Smooth muscle cell (in vitro differentiated cells): ENCODE data around the gene GAST. TPM values are rescaled to one million over a fixed set of nuclear protein-coding genes. Genes with fewer than 3 reads are reported as not detected.
A peak's percentile ranks its signal among the peaks of the same experiment; 100 is the strongest.

ENCODE experiments used
- DNase-seq: peaks from one replicate; lab custom pipeline; 2025; ENCODE audit not compliant: unreplicated experiment; lab: John Stamatoyannopoulos, UW
- H2AFZ ChIP-seq: fragments of 200-600 bp; sonication (generic); 2 replicates; pipeline ENCODE4 v1.6.0; 2016; ENCODE audit warnings: antibody characterized with exemption, low read depth, mild to moderate bottlenecking
- H3F3A ChIP-seq: fragments of 200-600 bp; sonication (generic); 2 replicates; pipeline ENCODE4 v1.6.0; 2017; ENCODE audit warnings: antibody characterized with exemption, low read depth
- H3K27ac ChIP-seq: fragments of 200-600 bp; sonication (generic); 2 replicates; pipeline ENCODE4 v1.5.1; 2016; ENCODE audit warnings: low read depth, mild to moderate bottlenecking
- H3K27me3 ChIP-seq: fragments of 200-600 bp; sonication (generic); 2 replicates; pipeline ENCODE4 v1.6.1; 2016; ENCODE audit warnings: low read depth, mild to moderate bottlenecking
- H3K36me3 ChIP-seq: fragments of 200-600 bp; sonication (generic); 2 replicates; pipeline ENCODE4 v1.5.1; 2016; ENCODE audit warnings: low read depth
- H3K4me1 ChIP-seq: fragments of 200-600 bp; sonication (generic); 2 replicates; pipeline ENCODE4 v1.5.1; 2016; ENCODE audit warnings: low read depth
- H3K4me2 ChIP-seq: fragments of 200-600 bp; sonication (generic); 2 replicates; pipeline ENCODE4 v1.6.0; 2016; ENCODE audit warnings: mild to moderate bottlenecking
- H3K4me3 ChIP-seq: fragments of 200-600 bp; sonication (generic); 2 replicates; pipeline ENCODE4 v1.5.1; 2016; ENCODE audit warnings: mild to moderate bottlenecking
- H3K79me2 ChIP-seq: fragments of 200-600 bp; sonication (generic); 2 replicates; pipeline ENCODE4 v1.6.0; 2016; ENCODE audit warnings: low read depth, mild to moderate bottlenecking
- H3K9ac ChIP-seq: fragments of 200-600 bp; sonication (generic); 2 replicates; pipeline ENCODE4 v1.6.0; 2016; ENCODE audit warnings: low read depth
- H3K9me3 ChIP-seq: fragments of 200-600 bp; sonication (generic); replicated peaks from 2 replicates; pipeline ENCODE4 v1.5.1; 2016; ENCODE audit warnings: low read depth
- H4K20me1 ChIP-seq: fragments of 200-600 bp; sonication (generic); 2 replicates; pipeline ENCODE4 v1.6.0; 2016; ENCODE audit warnings: low read depth
- WGBS: methylation state at CpG from one replicate; pipeline ENCODE4 v1.1.7; 2016; ENCODE audit warnings: low lambda C conversion rate; 5-methylcytosine and 5-hydroxymethylcytosine counted together
- polyA plus RNA-seq: library from polyadenylated mRNA; unstranded; fragments of >200 nt; fragmentation: Nextera tagmentation; extraction: Ambion mirVana; gene quantifications from 2 replicates; pipeline ENCODE4 v1.2.1, GENCODE V29; 2016
- small RNA-seq: library from RNA; depleted of rRNA; stranded (forward); fragments of <200 nt; gene quantifications from one replicate; pipeline ENCODE3, GENCODE V24; 2014
- total RNA-seq: library from RNA; depleted of rRNA; stranded (reverse); fragments of >200 nt; gene quantifications from 2 replicates; pipeline ENCODE4 v1.2.3, GENCODE V29; 2014
- TF ChIP-seq, protein P1 (sequence below): fragments of 200-600 bp; sonication (generic); IDR thresholded peaks from 2 replicates; pipeline ENCODE4 v1.5.1; 2017; ENCODE audit warnings: borderline replicate concordance, mild to moderate bottlenecking, antibody characterized with exemption; ENCODE audit not compliant: insufficient read depth, poor library complexity, severe bottlenecking

GAST gene
- total and polyA plus RNA-seq, 2 experiments from 2014 or later: 1.2 TPM; not detected in 1

DNA sequence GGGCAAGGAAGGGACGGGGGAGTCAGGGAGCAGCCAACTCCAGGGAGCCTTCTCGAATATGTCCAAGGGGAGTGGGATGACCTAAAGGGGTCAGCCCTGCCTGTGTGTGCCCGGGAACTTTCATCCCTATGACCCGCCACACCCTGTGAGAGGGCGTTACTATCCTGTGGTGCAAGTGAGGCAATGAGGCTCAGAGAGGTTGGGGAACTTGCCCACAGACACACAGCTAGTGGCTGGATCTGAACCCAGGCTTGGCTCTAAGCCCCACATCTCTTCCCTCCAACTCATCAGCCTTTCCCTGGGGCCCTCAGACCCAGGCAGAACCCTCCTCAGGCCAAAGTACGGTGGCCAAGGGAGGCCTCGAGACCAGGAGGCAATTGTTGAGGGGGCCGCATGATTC is 51.2 kb downstream of the GAST start:
- H4K20me1 ChIP-seq: peaks cover 91% of the 10 kb centered on the region
- H3K4me3 ChIP-seq: no peak overlapping the region
- H3K27ac ChIP-seq: no peak overlapping the region
- H3K4me1 ChIP-seq: no peaks in the 10 kb centered on the region
- H3K27me3 ChIP-seq: no peaks in the 10 kb centered on the region
- H3K9ac ChIP-seq: no peak overlapping the region
- H3F3A ChIP-seq: no peaks in the 10 kb centered on the region
- H3K9me3 ChIP-seq: no peaks in the 10 kb centered on the region
- WGBS: 98% methylated on average over 8 of the region's 8 CpGs
- DNase-seq: no peak
- no peak overlapping the region for H3K4me2 ChIP-seq
- H3K79me2 ChIP-seq: no peaks in the 10 kb centered on the region
- TF ChIP-seq, protein P1, sequence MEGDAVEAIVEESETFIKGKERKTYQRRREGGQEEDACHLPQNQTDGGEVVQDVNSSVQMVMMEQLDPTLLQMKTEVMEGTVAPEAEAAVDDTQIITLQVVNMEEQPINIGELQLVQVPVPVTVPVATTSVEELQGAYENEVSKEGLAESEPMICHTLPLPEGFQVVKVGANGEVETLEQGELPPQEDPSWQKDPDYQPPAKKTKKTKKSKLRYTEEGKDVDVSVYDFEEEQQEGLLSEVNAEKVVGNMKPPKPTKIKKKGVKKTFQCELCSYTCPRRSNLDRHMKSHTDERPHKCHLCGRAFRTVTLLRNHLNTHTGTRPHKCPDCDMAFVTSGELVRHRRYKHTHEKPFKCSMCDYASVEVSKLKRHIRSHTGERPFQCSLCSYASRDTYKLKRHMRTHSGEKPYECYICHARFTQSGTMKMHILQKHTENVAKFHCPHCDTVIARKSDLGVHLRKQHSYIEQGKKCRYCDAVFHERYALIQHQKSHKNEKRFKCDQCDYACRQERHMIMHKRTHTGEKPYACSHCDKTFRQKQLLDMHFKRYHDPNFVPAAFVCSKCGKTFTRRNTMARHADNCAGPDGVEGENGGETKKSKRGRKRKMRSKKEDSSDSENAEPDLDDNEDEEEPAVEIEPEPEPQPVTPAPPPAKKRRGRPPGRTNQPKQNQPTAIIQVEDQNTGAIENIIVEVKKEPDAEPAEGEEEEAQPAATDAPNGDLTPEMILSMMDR: no peak
- H3K36me3 ChIP-seq: peaks cover 17% of the 10 kb centered on the region
- H2AFZ ChIP-seq: no peak overlapping the region

Small RNAs within 50 kb of the gene (small RNA-seq; reads per million reads assigned to genes)
- gene RN7SL399P (not detected), gene RNA5SP442 (0.34 reads per million, percentile 9 among the genes with 10 or more reads in this experiment)

Other genes starting within 250 kb of the GAST start
- not detected in 2 replicates for gene KRT32, start 244.9 kb upstream of the GAST start, total RNA-seq
- not detected in 2 replicates for gene KRT32, start 244.9 kb upstream of the GAST start, polyA plus RNA-seq
- not detected in 2 replicates for gene KRT35, start 231.2 kb upstream of the GAST start, total RNA-seq
- not detected in 2 replicates for gene KRT35, start 231.2 kb upstream of the GAST start, polyA plus RNA-seq
- 0.09 and 1.1 TPM in 2 replicates for gene KRT36, start 222.4 kb upstream of the GAST start, total RNA-seq
- gene KRT36, start 222.4 kb upstream of the GAST start, polyA plus RNA-seq: not detected in 2 replicates
- gene KRT13, start 206.7 kb upstream of the GAST start, total RNA-seq: 3.7 and 5.2 TPM in 2 replicates
- gene KRT13, start 206.7 kb upstream of the GAST start, polyA plus RNA-seq: 1.7 and 3.8 TPM in 2 replicates
- gene KRT15, start 193.4 kb upstream of the GAST start, total RNA-seq: 0.49 and 1.7 TPM in 2 replicates
- gene KRT15, start 193.4 kb upstream of the GAST start, polyA plus RNA-seq: 0.93 and 1.3 TPM in 2 replicates
- gene KRT19, start 184.0 kb upstream of the GAST start, total RNA-seq: 539 and 722 TPM in 2 replicates
- gene KRT19, start 184.0 kb upstream of the GAST start, polyA plus RNA-seq: 454 and 1,762 TPM in 2 replicates
- gene KRT9, start 140.3 kb upstream of the GAST start, total RNA-seq: 0.22 and 1.3 TPM in 2 replicates
- gene KRT9, start 140.3 kb upstream of the GAST start, polyA plus RNA-seq: not detected in 2 replicates
- 235 and 348 TPM in 2 replicates for gene KRT14, start 125.4 kb upstream of the GAST start, total RNA-seq
- 193 and 492 TPM in 2 replicates for gene KRT14, start 125.4 kb upstream of the GAST start, polyA plus RNA-seq
- 404 and 521 TPM in 2 replicates for gene KRT16, start 99.6 kb upstream of the GAST start, total RNA-seq
- 304 and 399 TPM in 2 replicates for gene KRT16, start 99.6 kb upstream of the GAST start, polyA plus RNA-seq
- gene KRT17, start 87.8 kb upstream of the GAST start, total RNA-seq: 1,301 and 1,591 TPM in 2 replicates
- 869 and 2,544 TPM in 2 replicates for gene KRT17, start 87.8 kb upstream of the GAST start, polyA plus RNA-seq
- gene EIF1, start 23.4 kb upstream of the GAST start, total RNA-seq: 300 and 360 TPM in 2 replicates
- gene EIF1, start 23.4 kb upstream of the GAST start, polyA plus RNA-seq: 1,301 and 1,372 TPM in 2 replicates
- 0.04 and 0.36 TPM in 2 replicates for gene HAP1, start 22.3 kb downstream of the GAST start, total RNA-seq
- gene HAP1, start 22.3 kb downstream of the GAST start, polyA plus RNA-seq: 0.54 and 0.73 TPM in 2 replicates
- 167 and 238 TPM in 2 replicates for gene JUP, start 74.4 kb downstream of the GAST start, total RNA-seq
- 124 and 277 TPM in 2 replicates for gene JUP, start 74.4 kb downstream of the GAST start, polyA plus RNA-seq
- 77.4 and 98.6 TPM in 2 replicates for gene P3H4, start 99.6 kb downstream of the GAST start, total RNA-seq
- gene P3H4, start 99.6 kb downstream of the GAST start, polyA plus RNA-seq: 149 and 186 TPM in 2 replicates
- 603 and 724 TPM in 2 replicates for gene FKBP10, start 100.7 kb downstream of the GAST start, total RNA-seq
- 253 and 289 TPM in 2 replicates for gene FKBP10, start 100.7 kb downstream of the GAST start, polyA plus RNA-seq
- 38.4 and 46.8 TPM in 2 replicates for gene NT5C3B, start 123.9 kb downstream of the GAST start, total RNA-seq
- gene NT5C3B, start 123.9 kb downstream of the GAST start, polyA plus RNA-seq: 72.2 and 76.3 TPM in 2 replicates
- gene KLHL10, start 125.5 kb downstream of the GAST start, total RNA-seq: not detected in 2 replicates
- gene KLHL10, start 125.5 kb downstream of the GAST start, polyA plus RNA-seq: not detected in 2 replicates
- 23.8 and 29.2 TPM in 2 replicates for gene KLHL11, start 153.1 kb downstream of the GAST start, total RNA-seq
- 7.9 and 10.0 TPM in 2 replicates for gene KLHL11, start 153.1 kb downstream of the GAST start, polyA plus RNA-seq
- gene ACLY, start 206.6 kb downstream of the GAST start, total RNA-seq: 188 and 217 TPM in 2 replicates
- gene ACLY, start 206.6 kb downstream of the GAST start, polyA plus RNA-seq: 119 and 172 TPM in 2 replicates
- 1.5 and 1.7 TPM in 2 replicates for gene ODAD4, start 218.3 kb downstream of the GAST start, total RNA-seq
- 3.2 and 3.9 TPM in 2 replicates for gene ODAD4, start 218.3 kb downstream of the GAST start, polyA plus RNA-seq